Nasal cavity respiratory epithelium epithelial cell of viscerocranial mucosa (primary cell): ENCODE data around the gene USH1C. TPM values are rescaled to one million over a fixed set of nuclear protein-coding genes. Genes with fewer than 3 reads are reported as not detected.

Experiments
- total RNA-seq: library from RNA; depleted of rRNA; stranded (reverse); fragments of >200 nt; gene quantifications from 2 replicates; pipeline ENCODE4 v1.2.3, GENCODE V29; 2014

USH1C gene
- total RNA-seq, result not detected in 2 replicates

DNA sequence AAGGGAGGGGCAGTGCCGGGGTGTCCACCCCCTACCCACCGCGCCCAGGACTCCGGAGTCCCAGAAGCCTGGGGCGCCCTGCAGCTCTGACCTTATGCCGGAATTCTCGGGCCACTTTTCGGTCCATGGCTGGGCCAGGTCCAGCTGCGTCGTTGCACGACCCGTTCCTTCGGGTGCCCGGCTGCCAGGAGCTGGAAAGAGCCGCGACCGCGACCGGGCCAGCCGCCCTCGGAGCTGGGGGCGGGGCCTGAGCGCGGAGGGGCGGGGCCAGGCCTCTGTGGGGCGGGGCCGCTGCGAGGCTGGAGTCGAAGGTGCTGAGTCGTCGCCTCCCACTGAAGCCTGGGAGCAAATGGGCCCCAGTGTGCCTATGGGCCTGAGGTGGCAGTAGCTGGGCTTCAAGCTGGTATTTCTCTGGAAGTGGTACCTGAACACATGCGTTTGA is at the start of gene USH1C:
USH1C (minus strand) TSS at position 236 of the 442 bp plus-strand sequence; CDS start at position 127, 109 bp downstream.

GRCh38 chr11:17547051-17547577 is 2.9 kb upstream of the USH1C start, which contains the start of gene OTOG:
TSS of gene OTOG (plus strand) at chr11:17547259. CDS start at chr11:17547373, 114 bp downstream.

DNA sequence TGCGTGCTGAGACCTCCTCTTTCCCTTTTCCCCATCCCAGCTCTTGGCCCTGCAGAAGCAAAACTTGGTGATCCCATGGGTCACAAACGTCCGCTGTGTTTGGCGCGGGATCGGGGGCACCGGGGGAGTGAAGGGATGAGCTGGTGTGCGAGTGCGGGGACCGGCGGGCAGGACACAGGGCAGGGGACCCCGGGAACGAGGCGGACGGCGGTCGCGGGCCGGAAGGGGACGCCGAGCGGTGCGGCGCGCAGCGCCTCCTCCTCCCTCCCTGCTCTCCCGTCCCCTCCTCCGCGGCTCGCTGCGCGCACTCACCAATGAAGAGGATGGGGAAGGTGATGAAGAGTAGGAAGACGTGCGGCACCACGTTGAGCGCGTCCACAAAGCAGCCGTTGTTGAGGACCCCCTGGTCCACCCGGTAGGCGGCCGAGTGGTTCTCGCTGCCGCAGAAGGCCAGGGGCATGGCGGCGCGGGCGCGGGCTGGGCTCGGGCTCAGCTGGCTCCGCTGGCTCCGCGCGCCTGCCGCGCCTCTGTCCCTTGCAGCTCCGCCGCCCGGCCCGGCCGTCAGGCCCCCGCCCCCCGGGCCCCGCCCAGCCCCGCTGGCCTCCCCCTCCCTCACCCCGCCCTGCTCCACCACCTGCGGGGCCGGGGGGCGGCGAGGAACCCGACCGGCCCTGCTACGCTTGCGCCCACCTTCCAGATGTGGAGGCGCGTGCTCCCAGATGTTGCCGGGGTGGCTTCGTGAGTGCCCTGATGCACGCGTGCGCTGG is 67.7 kb downstream of the USH1C start, which contains the start of gene ABCC8:
ABCC8 (minus strand) TSS at position 529 of the 767 bp plus-strand sequence; CDS start at position 460, 69 bp downstream.

Other genes starting within 250 kb of the USH1C start
- 3.6 and 5.5 TPM in 2 replicates for gene NCR3LG1, start 192.6 kb downstream of the USH1C start, total RNA-seq
- 0.36 and 1.0 TPM in 2 replicates for gene KCNJ11, start 155.8 kb downstream of the USH1C start, total RNA-seq
- gene ABCC8, start 67.6 kb downstream of the USH1C start, total RNA-seq, result not detected in 2 replicates
- not detected in 2 replicates for gene OTOG, start 2.8 kb upstream of the USH1C start, total RNA-seq
- gene MYOD1, start 175.2 kb upstream of the USH1C start, total RNA-seq, result not detected in 2 replicates
- gene KCNC1, start 190.4 kb upstream of the USH1C start, total RNA-seq, result not detected in 2 replicates